HepG2 (cell line): ENCODE data around the gene MFSD8. TPM values are rescaled to one million over a fixed set of nuclear protein-coding genes. Genes with fewer than 3 reads are reported as not detected.

Source experiments
- ATAC-seq: fragments of 200-7000 bp; cut with Tn5 transposase; 3 replicates; pipeline ENCODE4 v1.9.1; 2020; ENCODE audit warnings: mild to moderate bottlenecking, moderate library complexity
- BruUV-seq: library from RNA; stranded (reverse); fragments of 400-500 nt; replicated peaks from 2 replicates; lab custom pipeline; 2021; lab: Mats Ljungman, UMichigan
- CTCF ChIA-PET: fragments of 300-600 bp; formaldehyde crosslinking; extraction: SDS; loops from one replicate; lab custom pipeline; 2021; ENCODE audit warnings: low total read pairs, inconsistent platforms, low intra/inter-chr PET ratio; lab: Yijun Ruan, JAX
- POLR2A ChIA-PET: fragments of 350-600 bp; sonication (Branson Sonifier 250); formaldehyde crosslinking; loops from one replicate; lab custom pipeline; 2020; ENCODE audit warnings: antibody characterized with exemption, inconsistent platforms; lab: Yijun Ruan, JAX
- DNase-seq: peaks from one replicate; pipeline ENCODE4 v3.0.0-alpha.2; 2015; ENCODE audit warnings: low spot score
- FAIRE-seq: peaks from 3 replicates; lab custom pipeline; 2011; peaks lifted over from hg19 to GRCh38; lab: Jason Lieb, UNC
- H2AFZ ChIP-seq: one replicate; pipeline ENCODE4 v1.6.1; 2011; ENCODE audit warnings: low read length, inconsistent platforms
- H3K27ac ChIP-seq: fragments of 300-600 bp; 3 replicates; pipeline ENCODE4 v1.8.0; 2011; ENCODE audit warnings: mixed run types, mild to moderate bottlenecking, mixed read lengths, low read length, inconsistent platforms; ENCODE audit not compliant: insufficient read depth; ENCODE audit errors: extremely low read length
- H3K27me3 ChIP-seq, 2 experiments: fragments of 200-600 bp in 1 of 2; 2 replicates in 1 of 2; 3 replicates in 1 of 2; pipeline versions ENCODE4 v1.6.0 to v1.8.0; 2011; ENCODE audit warnings: low read length in 2 of 2, mild to moderate bottlenecking in 2 of 2, moderate library complexity in 2 of 2, inconsistent platforms in 1 of 2; ENCODE audit not compliant: insufficient read depth in 2 of 2, control insufficient read depth in 1 of 2
- H3K36me3 ChIP-seq, 2 experiments: fragments of 200-600 bp in 1 of 2; replicated peaks in 1 of 2; 2 replicates in 1 of 2; 3 replicates in 1 of 2; pipeline versions ENCODE4 v1.5.1 to v1.8.0; 2011; ENCODE audit warnings: low read length in 2 of 2, inconsistent platforms in 1 of 2; ENCODE audit not compliant: insufficient read depth in 2 of 2, control insufficient read depth in 1 of 2
- H3K4me1 ChIP-seq: 2 replicates; pipeline ENCODE4 v1.5.1; 2012; ENCODE audit warnings: low read length, inconsistent platforms; ENCODE audit not compliant: insufficient read depth
- H3K4me2 ChIP-seq: 2 replicates; pipeline ENCODE4 v1.6.0; 2011; ENCODE audit warnings: low read depth, low read length, inconsistent platforms
- H3K4me3 ChIP-seq, 3 experiments: fragments of 200-600 bp in 1 of 3; sonication (generic), shearing (Covaris generic) in 1 of 3; replicated peaks in 1 of 3; 2 replicates each; pipeline ENCODE4 v1.5.1; 2011 to 2016; ENCODE audit warnings: low read length in 3 of 3, inconsistent platforms in 2 of 3, low read depth in 2 of 3, mild to moderate bottlenecking in 2 of 3, control low read depth in 1 of 3, mixed read lengths in 1 of 3; ENCODE audit not compliant: insufficient read depth in 1 of 3
- H3K79me2 ChIP-seq: one replicate; pipeline ENCODE4 v1.6.1; 2011; ENCODE audit warnings: low read length, inconsistent platforms; ENCODE audit not compliant: insufficient read depth
- H3K9ac ChIP-seq: 2 replicates; pipeline ENCODE4 v1.6.0; 2011; ENCODE audit warnings: mild to moderate bottlenecking, low read depth, low read length, inconsistent platforms; ENCODE audit not compliant: insufficient read depth
- H3K9me3 ChIP-seq: 2 replicates; pipeline ENCODE4 v1.5.1; 2012; ENCODE audit warnings: mild to moderate bottlenecking, low read length
- H4K20me1 ChIP-seq: 2 replicates; pipeline ENCODE4 v1.6.0; 2011; ENCODE audit warnings: inconsistent platforms, mild to moderate bottlenecking, low read length, moderate library complexity; ENCODE audit not compliant: insufficient read depth
- CAMTA2 ChIP-seq: sonication (generic); formaldehyde crosslinking; IDR thresholded peaks from 2 replicates; pipeline ENCODE4 v1.4.0; 2020; ENCODE audit warnings: mild to moderate bottlenecking, missing genetic modification reagents, borderline replicate concordance
- ELF3 ChIP-seq: IDR thresholded peaks from 2 replicates; pipeline ENCODE4 v1.6.1; 2016; ENCODE audit warnings: missing genetic modification reagents, missing compliant biosample characterization
- NFATC3 ChIP-seq: sonication (generic); formaldehyde crosslinking; IDR thresholded peaks from 2 replicates; pipeline ENCODE4 v1.5.1; 2020; ENCODE audit warnings: mild to moderate bottlenecking, missing genetic modification reagents
- NFKB2 ChIP-seq: sonication (generic); formaldehyde crosslinking; IDR thresholded peaks from 2 replicates; pipeline ENCODE4 v1.4.0; 2020; ENCODE audit warnings: missing genetic modification reagents, borderline replicate concordance
- NPAS2 ChIP-seq: sonication (generic); formaldehyde crosslinking; IDR thresholded peaks from 2 replicates; pipeline ENCODE4 v1.8.0; 2022; ENCODE audit warnings: mild to moderate bottlenecking, missing genetic modification reagents, borderline replicate concordance
- RAD21 ChIP-seq: fragments of 450-650 bp; formaldehyde crosslinking; IDR thresholded peaks from 2 replicates; pipeline ENCODE4 v1.5.0; 2020; ENCODE audit warnings: mild to moderate bottlenecking
- SMAD9 ChIP-seq: sonication (generic); formaldehyde crosslinking; IDR thresholded peaks from 2 replicates; pipeline ENCODE4 v1.5.1; 2020; ENCODE audit warnings: mild to moderate bottlenecking, missing genetic modification reagents
- SP1 ChIP-seq, 2 experiments: fragments of 450-650 bp in 1 of 2; sonication (generic) in 1 of 2; formaldehyde crosslinking in 1 of 2; IDR thresholded peaks; 2 replicates each; pipeline versions ENCODE4 v1.4.0 to v1.6.1; 2016 to 2020; ENCODE audit warnings: missing genetic modification reagents in 1 of 2
- SP4 ChIP-seq: sonication (generic); formaldehyde crosslinking; IDR thresholded peaks from 2 replicates; pipeline ENCODE4 v1.8.1; 2023; ENCODE audit warnings: mild to moderate bottlenecking, missing genetic modification reagents
- TP53 ChIP-seq: sonication (generic); formaldehyde crosslinking; conservative IDR thresholded peaks from 2 replicates; pipeline ENCODE4 v1.4.0; 2020; ENCODE audit warnings: missing genetic modification reagents
- ZFP37 ChIP-seq: sonication (generic); formaldehyde crosslinking; IDR thresholded peaks from 2 replicates; pipeline ENCODE4 v1.4.0; 2020; ENCODE audit warnings: missing genetic modification reagents, borderline replicate concordance
- ZNF101 ChIP-seq: sonication (generic); formaldehyde crosslinking; IDR thresholded peaks from 2 replicates; pipeline ENCODE4 v1.4.0; 2020; ENCODE audit warnings: mild to moderate bottlenecking, low read depth, missing genetic modification reagents, borderline replicate concordance
- ZNF33A ChIP-seq: sonication (generic); formaldehyde crosslinking; IDR thresholded peaks from 2 replicates; pipeline ENCODE4 v1.5.1; 2020; ENCODE audit warnings: missing genetic modification reagents, mild to moderate bottlenecking, moderate library complexity, borderline replicate concordance
- ZNF441 ChIP-seq: sonication (generic); formaldehyde crosslinking; IDR thresholded peaks from 2 replicates; pipeline ENCODE4 v1.7.0; 2021; ENCODE audit warnings: missing genetic modification reagents, borderline replicate concordance
- ZNF512 ChIP-seq: sonication (generic); formaldehyde crosslinking; IDR thresholded peaks from 2 replicates; pipeline ENCODE4 v1.4.0; 2020; ENCODE audit warnings: mild to moderate bottlenecking, missing genetic modification reagents
- ZNF543 ChIP-seq: sonication (generic); formaldehyde crosslinking; IDR thresholded peaks from 2 replicates; pipeline ENCODE4 v1.4.0; 2020; ENCODE audit warnings: mild to moderate bottlenecking, missing genetic modification reagents
- ZNF670 ChIP-seq: sonication (generic); formaldehyde crosslinking; IDR thresholded peaks from 2 replicates; pipeline ENCODE4 v1.8.0; 2022; ENCODE audit warnings: mild to moderate bottlenecking, missing genetic modification reagents, borderline replicate concordance
- ZNF709 ChIP-seq: sonication (generic); formaldehyde crosslinking; IDR thresholded peaks from 2 replicates; pipeline ENCODE4 v1.5.0; 2020; ENCODE audit warnings: mild to moderate bottlenecking, missing genetic modification reagents
- ZNF740 ChIP-seq: sonication (generic); formaldehyde crosslinking; IDR thresholded peaks from 2 replicates; pipeline ENCODE4 v1.4.0; 2020; ENCODE audit warnings: missing genetic modification reagents
- ZNF749 ChIP-seq: sonication (generic); formaldehyde crosslinking; IDR thresholded peaks from 2 replicates; pipeline ENCODE4 v1.8.0; 2022; ENCODE audit warnings: mild to moderate bottlenecking, missing genetic modification reagents, moderate library complexity, borderline replicate concordance
- ZNF781 ChIP-seq: sonication (generic); formaldehyde crosslinking; IDR thresholded peaks from 2 replicates; pipeline ENCODE4 v1.5.1; 2020; ENCODE audit warnings: borderline replicate concordance, mild to moderate bottlenecking, missing genetic modification reagents; ENCODE audit errors: not compliant biosample characterization
- ZNF83 ChIP-seq: sonication (generic); formaldehyde crosslinking; IDR thresholded peaks from 2 replicates; pipeline ENCODE4 v1.4.0; 2020; ENCODE audit warnings: missing genetic modification reagents, mild to moderate bottlenecking, borderline replicate concordance
- WGBS: methylation state at CpG from one replicate; pipeline ENCODE4 v1.1.6; 2017; ENCODE audit warnings: low lambda C conversion rate; 5-methylcytosine and 5-hydroxymethylcytosine counted together
- in situ Hi-C: cut with HindIII; loops from 2 replicates; pipeline ENCODE4 v1.10.0; 2017; ENCODE audit warnings: low pct_unique_long_range_greater_than_20kb; ENCODE audit not compliant: extremely low pct_ligation_motif_present
- intact Hi-C: fragments of 100-400 bp; cut with micrococcal nuclease; formaldehyde crosslinking; loops from one replicate; pipeline ENCODE4 v1.10.0; 2022; ENCODE audit not compliant: unreplicated experiment
- polyA plus RNA-seq, 8 experiments: library from polyadenylated mRNA; depleted of rRNA in 3 of 8; stranded (reverse) in 7 of 8; unstranded in 1 of 8; fragments of >200 nt; fragmentation: Illumina TruSeq in 4 of 8; extraction: Trizol in 4 of 8; gene quantifications; 2 replicates each; pipeline versions ENCODE4 v1.2.1 to v1.2.3, GENCODE V29; 2011 to 2016; ENCODE audit warnings: low read depth in 4 of 8, missing spikeins in 1 of 8, mixed read lengths in 1 of 8; ENCODE audit not compliant: insufficient read depth in 1 of 8
- total RNA-seq, 5 experiments: library from RNA; depleted of rRNA; stranded (reverse); fragments of >200 nt; fragmentation: Illumina TruSeq; extraction: Trizol; gene quantifications; 2 replicates each; pipeline ENCODE4 v1.2.3, GENCODE V29; 2016; ENCODE audit warnings: low read depth in 1 of 5

MFSD8 gene
- total and polyA plus RNA-seq, 2 of the 13 experiments (the other 11 are each of a cell fraction or from before 2014, with no cell fraction given), result 24.8 to 25.5 TPM

GRCh38 chr4:127880763-127881562 is 84.0 kb downstream of the MFSD8 start, which contains the start of gene PLK4:
Gene PLK4, plus strand, starts transcription at chr4:127880893. Its CDS starts 242 bp downstream, at chr4:127881135.
- in situ Hi-C loops, result no loop called here
- peaks cover 15% of the 10 kb centered on the region for H3K79me2 ChIP-seq
- peak; percentile 95 for ATAC-seq
- CTCF ChIA-PET, result no interaction called here
- WGBS, result 1% methylated on average over 27 of the region's 70 CpGs
- H3K4me3 ChIP-seq, result peak within 1 kb of the TSS; percentile 75 to 92 (median 90)
- peak within 1 kb of the TSS; percentile 83 for H3K4me2 ChIP-seq
- peak; percentile 91 for DNase-seq
- POLR2A ChIA-PET, result interaction anchor here (1.0 to 1.7 kb wide), 5 partner anchors 10 to 180 kb away, joined by 3 to 15 read pairs (median 5); partner anchors contain the start of genes ABHD18, LARP1B and MFSD8
- peak within 1 kb of the TSS; percentile 92 for H2AFZ ChIP-seq
- peaks cover 22% of the 10 kb centered on the region for H3K4me1 ChIP-seq
- intact Hi-C loops, result loop anchor here (1.0 to 10.0 kb wide), 3 partner anchors 84 to 184 kb away; partner anchors contain the start of genes ABHD18, HSPA4L and MFSD8
- peaks cover 2 to 5% of the 10 kb centered on the region in 2 experiments; a peak in 2 of 5 replicates for H3K36me3 ChIP-seq
- H3K9ac ChIP-seq, result peak within 1 kb of the TSS; percentile 88
- BruUV-seq, result TSS peak; percentile 62
- peak; percentile 53 for FAIRE-seq
- H3K27me3 ChIP-seq, result no peaks in the 10 kb centered on the region
- no peaks in the 10 kb centered on the region for H4K20me1 ChIP-seq
- no peaks in the 10 kb centered on the region for H3K9me3 ChIP-seq
- H3K27ac ChIP-seq, result peak within 1 kb of the TSS; percentile 86
- TF ChIP-seq ZNF101 (CRISPR knock-in tag) (no peak), ZNF33A (CRISPR knock-in tag) (no peak), ZNF512 (CRISPR knock-in tag) (no peak), ZNF83 (CRISPR knock-in tag) (no peak), ZNF781 (CRISPR knock-in tag) (peak; percentile 51), ZNF740 (CRISPR knock-in tag) (no peak), ELF3 (CRISPR knock-in tag) (peak; percentile 30; the same call in 1 of the 2 replicates), CAMTA2 (0 out of 2 replicates have a peak, but pooled peaks have one; percentile 65), ZNF441 (CRISPR knock-in tag) (0 out of 2 replicates have a peak, but pooled peaks have one; percentile 14), ZFP37 (CRISPR knock-in tag) (0 out of 2 replicates have a peak, but pooled peaks have one; percentile 28), SMAD9 (CRISPR knock-in tag) (no peak), SP1 (IDR thresholded peaks at IDR 0.05) (no peak), SP1 (CRISPR knock-in tag; IDR thresholded peaks at IDR 0.05) (peak; percentile 26), TP53 (0 out of 2 replicates have a peak, but pooled peaks have one; percentile 74), NFKB2 (CRISPR knock-in tag) (peak; percentile 93; the same call in 1 of the 2 replicates), RAD21 (peak; percentile 12; the same call in 1 of the 2 replicates), NFATC3 (CRISPR knock-in tag) (0 out of 2 replicates have a peak, but pooled peaks have one; percentile 67), ZNF543 (CRISPR knock-in tag) (no peak), ZNF709 (CRISPR knock-in tag) (peak; percentile 59; the same call in 1 of the 2 replicates), ZNF749 (CRISPR knock-in tag) (no peak), SP4 (CRISPR knock-in tag) (no peak; the same call in 1 of the 2 replicates), ZNF670 (CRISPR knock-in tag) (0 out of 2 replicates have a peak, but pooled peaks have one; percentile 26), NPAS2 (CRISPR knock-in tag) (no peak)
